ENCODE measurements around the gene PMEPA1. TPM values are rescaled to one million over a fixed set of nuclear protein-coding genes. Genes with fewer than 3 reads are reported as not detected.

Gene PMEPA1
- total RNA-seq, 1 donor, result 23.5 TPM

DNA sequence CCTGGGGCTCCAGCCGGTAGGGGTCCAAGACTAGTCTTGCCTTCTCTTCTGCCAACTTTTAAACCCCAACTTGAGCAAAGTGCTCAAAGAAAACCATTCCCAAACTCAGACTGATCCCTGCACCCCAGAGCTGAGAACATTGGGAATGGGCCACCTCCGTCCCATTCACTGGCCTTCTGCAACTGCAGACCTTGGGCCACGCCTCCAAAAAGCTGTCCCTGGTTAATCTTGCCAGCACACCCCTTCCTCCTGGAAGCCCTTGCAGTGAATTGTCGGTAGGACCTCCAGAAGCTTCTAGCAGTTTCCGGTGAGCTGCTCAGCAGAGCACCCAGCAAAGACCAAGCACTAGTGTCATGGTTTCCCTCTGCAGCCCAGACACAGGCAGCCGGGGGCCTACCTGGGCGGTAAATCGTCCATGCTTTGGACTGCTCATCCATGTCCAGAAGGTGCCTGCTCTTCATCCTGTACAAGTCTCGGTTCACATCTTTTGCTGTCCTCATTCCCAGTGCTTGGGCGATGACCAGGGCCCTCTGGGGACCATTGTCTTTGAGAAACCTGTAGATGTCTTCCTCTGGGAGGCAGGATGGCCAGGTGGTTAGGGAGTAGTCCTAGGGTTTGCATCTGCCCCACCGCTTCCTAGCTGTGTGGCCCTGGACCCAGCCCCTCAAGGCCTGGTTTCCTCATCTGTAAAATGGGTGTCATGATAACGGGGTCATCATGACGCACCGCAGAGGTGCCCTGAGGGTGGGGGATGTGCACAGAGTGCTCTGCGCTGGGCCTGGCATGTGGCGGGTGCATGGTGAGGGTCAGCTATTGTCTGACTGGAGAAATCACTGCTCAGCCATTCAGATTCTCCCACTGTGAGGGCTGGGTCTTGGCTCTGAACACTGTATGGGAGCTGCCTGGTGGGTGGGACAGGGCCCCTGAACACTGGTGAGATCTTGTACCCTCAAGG is 95.0 kb downstream of the PMEPA1 start:
- no peak overlapping the region for H3K4me2 ChIP-seq (ENCODE audit: insufficient read depth, low read length)
- no peaks in the 10 kb centered on the region for H3K9me3 ChIP-seq (ENCODE audit: low read depth, low read length)
- no peaks in the 10 kb centered on the region for H3K79me2 ChIP-seq (ENCODE audit: insufficient read depth, low read length)
- no peak for DNase-seq (ENCODE audit: insufficient read length, low spot score, missing footprints)
- no peaks in the 10 kb centered on the region for H3K4me1 ChIP-seq (ENCODE audit: insufficient read depth, low read length)
- no peak overlapping the region for H3K4me3 ChIP-seq (ENCODE audit: insufficient read depth, low read length)
- no peak overlapping the region for H2AFZ ChIP-seq (ENCODE audit: low read length)
- TF ChIP-seq, protein P1, sequence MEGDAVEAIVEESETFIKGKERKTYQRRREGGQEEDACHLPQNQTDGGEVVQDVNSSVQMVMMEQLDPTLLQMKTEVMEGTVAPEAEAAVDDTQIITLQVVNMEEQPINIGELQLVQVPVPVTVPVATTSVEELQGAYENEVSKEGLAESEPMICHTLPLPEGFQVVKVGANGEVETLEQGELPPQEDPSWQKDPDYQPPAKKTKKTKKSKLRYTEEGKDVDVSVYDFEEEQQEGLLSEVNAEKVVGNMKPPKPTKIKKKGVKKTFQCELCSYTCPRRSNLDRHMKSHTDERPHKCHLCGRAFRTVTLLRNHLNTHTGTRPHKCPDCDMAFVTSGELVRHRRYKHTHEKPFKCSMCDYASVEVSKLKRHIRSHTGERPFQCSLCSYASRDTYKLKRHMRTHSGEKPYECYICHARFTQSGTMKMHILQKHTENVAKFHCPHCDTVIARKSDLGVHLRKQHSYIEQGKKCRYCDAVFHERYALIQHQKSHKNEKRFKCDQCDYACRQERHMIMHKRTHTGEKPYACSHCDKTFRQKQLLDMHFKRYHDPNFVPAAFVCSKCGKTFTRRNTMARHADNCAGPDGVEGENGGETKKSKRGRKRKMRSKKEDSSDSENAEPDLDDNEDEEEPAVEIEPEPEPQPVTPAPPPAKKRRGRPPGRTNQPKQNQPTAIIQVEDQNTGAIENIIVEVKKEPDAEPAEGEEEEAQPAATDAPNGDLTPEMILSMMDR (IDR thresholded peaks at IDR 0.05; ENCODE audit: extremely low read depth, low read depth, low read length), result no peak
- H3K27ac ChIP-seq (ENCODE audit: low read depth, low read length), result no peak overlapping the region
- H4K20me1 ChIP-seq (ENCODE audit: insufficient read depth, low read length), result no peaks in the 10 kb centered on the region
- H3K36me3 ChIP-seq (ENCODE audit: insufficient read depth, low read length), result no peaks in the 10 kb centered on the region
- no peaks in the 10 kb centered on the region for H3K27me3 ChIP-seq (ENCODE audit: insufficient read depth, low read length)

DNA sequence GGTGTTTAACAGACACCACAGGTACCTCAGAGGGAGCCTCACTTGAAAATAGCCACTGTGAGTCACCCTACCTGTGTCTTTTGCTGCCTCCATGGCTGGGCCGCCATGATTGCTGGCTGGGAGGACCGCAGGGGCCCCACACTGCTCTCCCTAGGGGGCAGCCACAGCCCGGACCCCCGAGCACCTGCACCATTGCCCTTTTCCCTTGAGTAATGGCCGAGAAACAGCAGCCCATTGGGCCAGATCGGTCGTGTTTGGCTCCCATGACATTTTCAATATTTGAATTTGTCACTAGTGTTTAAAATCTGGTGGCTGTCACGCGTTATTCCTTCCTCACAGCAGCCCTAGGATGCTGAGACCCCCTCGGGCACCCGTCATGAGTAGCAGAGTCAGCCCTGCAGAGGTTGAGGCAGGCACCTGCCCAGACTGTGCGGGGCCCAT is 96.3 kb downstream of the PMEPA1 start:
- H2AFZ ChIP-seq (ENCODE audit: low read length), result no peak overlapping the region
- H4K20me1 ChIP-seq (ENCODE audit: insufficient read depth, low read length), result no peaks in the 10 kb centered on the region
- no peak overlapping the region for H3K4me3 ChIP-seq (ENCODE audit: insufficient read depth, low read length)
- H3K36me3 ChIP-seq (ENCODE audit: insufficient read depth, low read length), result no peaks in the 10 kb centered on the region
- H3K9me3 ChIP-seq (ENCODE audit: low read depth, low read length), result no peaks in the 10 kb centered on the region
- H3K27me3 ChIP-seq (ENCODE audit: insufficient read depth, low read length), result no peaks in the 10 kb centered on the region
- no peak overlapping the region for H3K27ac ChIP-seq (ENCODE audit: low read depth, low read length)
- TF ChIP-seq, protein P1 (IDR thresholded peaks at IDR 0.05; ENCODE audit: extremely low read depth, low read depth, low read length), result no peak
- no peak for DNase-seq (ENCODE audit: insufficient read length, low spot score, missing footprints)
- no peak overlapping the region for H3K4me2 ChIP-seq (ENCODE audit: insufficient read depth, low read length)
- H3K4me1 ChIP-seq (ENCODE audit: insufficient read depth, low read length), result no peaks in the 10 kb centered on the region
- H3K79me2 ChIP-seq (ENCODE audit: insufficient read depth, low read length), result no peaks in the 10 kb centered on the region

DNA sequence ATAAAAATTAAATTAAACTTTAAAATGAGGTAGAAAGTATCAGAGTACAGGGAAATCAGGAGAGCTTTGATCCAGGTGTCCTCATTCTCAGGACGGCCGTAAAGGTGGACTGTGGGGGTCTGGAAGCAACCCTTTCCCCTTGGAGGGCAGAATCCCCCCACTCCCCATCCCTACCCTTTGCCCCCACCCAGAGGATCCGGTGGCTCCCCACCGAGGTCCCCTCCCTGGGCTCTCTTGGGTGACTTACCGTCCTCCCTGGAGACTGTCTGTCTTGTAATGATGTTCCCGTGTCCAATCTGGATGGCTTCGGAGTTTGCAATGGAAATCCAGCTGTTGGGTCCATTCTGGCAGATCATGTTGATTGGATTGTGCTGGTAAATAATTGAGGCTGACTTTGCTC is 96.9 kb downstream of the PMEPA1 start:
- H3K4me1 ChIP-seq (ENCODE audit: insufficient read depth, low read length), result no peaks in the 10 kb centered on the region
- no peak overlapping the region for H3K4me2 ChIP-seq (ENCODE audit: insufficient read depth, low read length)
- H3K36me3 ChIP-seq (ENCODE audit: insufficient read depth, low read length), result no peaks in the 10 kb centered on the region
- H3K27ac ChIP-seq (ENCODE audit: low read depth, low read length), result no peak overlapping the region
- no peaks in the 10 kb centered on the region for H3K27me3 ChIP-seq (ENCODE audit: insufficient read depth, low read length)
- TF ChIP-seq, protein P1 (IDR thresholded peaks at IDR 0.05; ENCODE audit: extremely low read depth, low read depth, low read length), result no peak
- no peaks in the 10 kb centered on the region for H3K9me3 ChIP-seq (ENCODE audit: low read depth, low read length)
- no peak overlapping the region for H3K4me3 ChIP-seq (ENCODE audit: insufficient read depth, low read length)
- no peak for DNase-seq (ENCODE audit: insufficient read length, low spot score, missing footprints)
- H3K79me2 ChIP-seq (ENCODE audit: insufficient read depth, low read length), result no peaks in the 10 kb centered on the region
- no peaks in the 10 kb centered on the region for H4K20me1 ChIP-seq (ENCODE audit: insufficient read depth, low read length)
- H2AFZ ChIP-seq (ENCODE audit: low read length), result no peak overlapping the region

DNA sequence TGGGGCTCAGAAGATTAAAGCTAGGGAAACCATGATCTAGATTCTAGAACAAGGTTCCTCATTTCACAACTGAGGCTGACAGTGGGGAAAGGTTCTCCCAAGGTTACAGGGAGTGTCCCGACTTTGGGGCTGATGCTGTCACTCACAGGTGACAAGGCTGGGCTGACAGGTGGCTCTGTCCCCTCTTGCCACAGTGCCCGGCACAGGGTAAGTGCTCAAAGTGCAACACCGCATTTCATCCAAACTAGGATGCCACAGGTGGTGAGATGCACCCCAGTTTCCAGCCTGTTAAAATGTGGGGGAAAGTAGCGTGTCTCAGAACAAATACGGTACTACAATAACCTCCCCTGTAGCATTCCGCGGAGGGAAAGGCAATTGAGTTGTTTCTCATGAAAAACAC is 97.4 kb downstream of the PMEPA1 start:
- Histone ChIP-seq H4K20me1 (ENCODE audit: insufficient read depth, low read length) (no peaks in the 10 kb centered on the region), H3K9me3 (ENCODE audit: low read depth, low read length) (no peaks in the 10 kb centered on the region), H3K27ac (ENCODE audit: low read depth, low read length) (no peak overlapping the region), H3K36me3 (ENCODE audit: insufficient read depth, low read length) (no peaks in the 10 kb centered on the region), H3K27me3 (ENCODE audit: insufficient read depth, low read length) (no peaks in the 10 kb centered on the region), H3K79me2 (ENCODE audit: insufficient read depth, low read length) (no peaks in the 10 kb centered on the region), H3K4me3 (ENCODE audit: insufficient read depth, low read length) (no peak overlapping the region), H3K4me1 (ENCODE audit: insufficient read depth, low read length) (no peaks in the 10 kb centered on the region), H2AFZ (ENCODE audit: low read length) (no peak overlapping the region), H3K4me2 (ENCODE audit: insufficient read depth, low read length) (no peak overlapping the region)
- TF ChIP-seq, protein P1 (IDR thresholded peaks at IDR 0.05; ENCODE audit: extremely low read depth, low read depth, low read length), result no peak
- no peak for DNase-seq (ENCODE audit: insufficient read length, low spot score, missing footprints)
